ENCODE data around the gene PFN3. TPM values are rescaled to one million over a fixed set of nuclear protein-coding genes. Genes with fewer than 3 reads are reported as not detected.

PFN3 gene
- total RNA-seq, 1 donor from 2014 or later: not detected

- Histone ChIP-seq H3K9me3 (replicated peaks) (no peaks in the 10 kb centered on the region), H3K27ac (replicated peaks) (no peak overlapping the region), H3K4me3 (no peak overlapping the region), H3K4me1 (peaks cover 39% of the 10 kb centered on the region), H3K36me3 (no peaks in the 10 kb centered on the region), H3K27me3 (ENCODE audit: low read depth) (peaks cover 11% of the 10 kb centered on the region)
- TF ChIP-seq CTCF (IDR thresholded peaks at IDR 0.05; ENCODE audit: borderline replicate concordance): no peak
- DNase-seq: no peak
- intact Hi-C loops (cut with micrococcal nuclease): no loop called here
These were observed 41.0 kb downstream of the PFN3 start for GRCh38 chr5:177359451-177359851.

GRCh38 chr5:177358370-177358819 lies 42.1 kb downstream of the PFN3 start:
- H3K4me1 ChIP-seq: peaks cover 34% of the 10 kb centered on the region
- peak overlapping the region; percentile 45 for H3K4me3 ChIP-seq
- TF ChIP-seq CTCF (IDR thresholded peaks at IDR 0.05; ENCODE audit: borderline replicate concordance): no peak
- no peak overlapping the region for H3K27ac ChIP-seq (replicated peaks)
- no peaks in the 10 kb centered on the region for H3K36me3 ChIP-seq
- H3K9me3 ChIP-seq (replicated peaks): no peaks in the 10 kb centered on the region
- intact Hi-C loops (cut with micrococcal nuclease): no loop called here
- H3K27me3 ChIP-seq (ENCODE audit: low read depth): peaks cover 11% of the 10 kb centered on the region
- no peak for DNase-seq

GRCh38 chr5:177357459-177358351 lies 42.8 kb downstream of the PFN3 start, which contains the start of gene RGS14:
TSS of gene RGS14 (plus strand) at chr5:177357924. CDS start at chr5:177358025, 101 bp downstream.
- DNase-seq: peak; percentile 29
- Histone ChIP-seq H3K9me3 (replicated peaks) (no peaks in the 10 kb centered on the region), H3K4me1 (peaks cover 27% of the 10 kb centered on the region), H3K4me3 (peak within 1 kb of the TSS; percentile 45), H3K27me3 (ENCODE audit: low read depth) (peaks cover 11% of the 10 kb centered on the region), H3K36me3 (no peaks in the 10 kb centered on the region), H3K27ac (replicated peaks) (no peak within 1 kb of the TSS)
- intact Hi-C loops (cut with micrococcal nuclease): no loop called here
- TF ChIP-seq CTCF (IDR thresholded peaks at IDR 0.05; ENCODE audit: borderline replicate concordance): no peak

- intact Hi-C loops (cut with micrococcal nuclease): no loop called here
- no peaks in the 10 kb centered on the region for H3K36me3 ChIP-seq
- H3K27ac ChIP-seq (replicated peaks): no peak overlapping the region
- H3K9me3 ChIP-seq (replicated peaks): no peaks in the 10 kb centered on the region
- no peak for TF ChIP-seq CTCF (IDR thresholded peaks at IDR 0.05; ENCODE audit: borderline replicate concordance)
- H3K4me3 ChIP-seq: no peak overlapping the region
- no peak for DNase-seq
- peaks cover 11% of the 10 kb centered on the region for H3K27me3 ChIP-seq (ENCODE audit: low read depth)
- H3K4me1 ChIP-seq: peaks cover 26% of the 10 kb centered on the region
These were observed 43.4 kb downstream of the PFN3 start for GRCh38 chr5:177357146-177357458.

- no peak overlapping the region for H3K27ac ChIP-seq (replicated peaks)
- H3K4me3 ChIP-seq: no peak overlapping the region
- TF ChIP-seq CTCF (IDR thresholded peaks at IDR 0.05; ENCODE audit: borderline replicate concordance): no peak
- no peaks in the 10 kb centered on the region for H3K9me3 ChIP-seq (replicated peaks)
- H3K36me3 ChIP-seq: no peaks in the 10 kb centered on the region
- H3K4me1 ChIP-seq: peaks cover 26% of the 10 kb centered on the region
- DNase-seq: no peak
- peaks cover 11% of the 10 kb centered on the region for H3K27me3 ChIP-seq (ENCODE audit: low read depth)
- intact Hi-C loops (cut with micrococcal nuclease): no loop called here
These were observed 43.7 kb downstream of the PFN3 start for GRCh38 chr5:177356746-177357145.

Measured in left ventricle myocardium inferior (tissue), 1 donor.